Myocyte (in vitro differentiated cells): ENCODE data around the gene ADGRE1. TPM values are rescaled to one million over a fixed set of nuclear protein-coding genes. Genes with fewer than 3 reads are reported as not detected.
"Not testable (repeated sequence)": the region's sequence is repeated elsewhere in the genome, so short reads cannot be mapped to it uniquely, and the experiment has no call there.

Experiments used
- DNase-seq: peaks from one replicate; pipeline ENCODE4 v3.0.0-alpha.2; 2012; ENCODE audit warnings: low read depth
- polyA plus RNA-seq: library from polyadenylated mRNA; unstranded; fragments of >200 nt; gene quantifications from one replicate; pipeline ENCODE4 v1.2.1, GENCODE V29; 2012; ENCODE audit warnings: missing spikeins
- total RNA-seq: library from RNA; depleted of rRNA; stranded (reverse); fragments of >200 nt; gene quantifications from 2 replicates; pipeline ENCODE4 v1.2.3, GENCODE V29; 2014

The ADGRE1 gene
- total RNA-seq: not detected in 2 replicates
- not detected for polyA plus RNA-seq

- no peak for DNase-seq
Measured at GRCh38 chr19:6887316-6887715, at the start of gene ADGRE1. Gene ADGRE1 (plus strand): TSS chr19:6887579. CDS start chr19:6887609, 30 bp downstream.

GRCh38 chr19:6838062-6838655, 49.2 kb upstream of the ADGRE1 start:
- no peak for DNase-seq

- no peak for DNase-seq
Measured at GRCh38 chr19:6842871-6843607, 44.3 kb upstream of the ADGRE1 start.

- DNase-seq: no peak
Measured at GRCh38 chr19:6847828-6848200, 39.6 kb upstream of the ADGRE1 start.

- no peak for DNase-seq
Measured at GRCh38 chr19:6848986-6849385, 38.4 kb upstream of the ADGRE1 start.

- DNase-seq: peak; percentile 12
Measured at GRCh38 chr19:6849876-6850275, 37.5 kb upstream of the ADGRE1 start.

GRCh38 chr19:6851359-6851758, 36.0 kb upstream of the ADGRE1 start:
- no peak for DNase-seq

- no peak for DNase-seq
Measured at GRCh38 chr19:6852001-6852400, 35.4 kb upstream of the ADGRE1 start.

GRCh38 chr19:6853868-6854267, 33.5 kb upstream of the ADGRE1 start:
- DNase-seq: no peak

- DNase-seq: no peak
Measured at GRCh38 chr19:6854758-6855157, 32.6 kb upstream of the ADGRE1 start.

GRCh38 chr19:6856749-6857372, 30.5 kb upstream of the ADGRE1 start:
- no peak for DNase-seq

GRCh38 chr19:6861683-6862286, 25.6 kb upstream of the ADGRE1 start:
- no peak for DNase-seq

GRCh38 chr19:6862673-6863078, 24.7 kb upstream of the ADGRE1 start:
- DNase-seq: peak; percentile 75

GRCh38 chr19:6864325-6864940, 22.9 kb upstream of the ADGRE1 start:
- no peak for DNase-seq

- DNase-seq: no peak
Measured at GRCh38 chr19:6865849-6866248, 21.5 kb upstream of the ADGRE1 start.

- DNase-seq: no peak
Measured at GRCh38 chr19:6866741-6867151, 20.6 kb upstream of the ADGRE1 start.

- DNase-seq: peak; percentile 8
Measured at GRCh38 chr19:6868351-6868750, 19.0 kb upstream of the ADGRE1 start.

- not testable (repeated sequence) for DNase-seq
Measured at GRCh38 chr19:6869151-6869882, 18.1 kb upstream of the ADGRE1 start.

GRCh38 chr19:6873708-6874431, 13.5 kb upstream of the ADGRE1 start:
- DNase-seq: no peak

- no peak for DNase-seq
Measured at GRCh38 chr19:6875218-6875617, 12.2 kb upstream of the ADGRE1 start.
